Activated CD4-positive, alpha-beta T cell treated with anti-CD3 and anti-CD28 coated beads, Interleukin-2, amount 50 U/mL, for 24 hours (primary cell): ENCODE measurements around the gene TMPRSS9.
"Not testable (repeated sequence)": the region's sequence is repeated elsewhere in the genome, so short reads cannot be mapped to it uniquely, and the experiment has no call there.

Experiments used
- DNase-seq, 2 donors: peaks; one replicate each; pipeline ENCODE4 v3.0.0-alpha.2; 2020; ENCODE audit warnings: low read depth in 1 of 2, low spot score in 1 of 2

TMPRSS9 gene

DNA sequence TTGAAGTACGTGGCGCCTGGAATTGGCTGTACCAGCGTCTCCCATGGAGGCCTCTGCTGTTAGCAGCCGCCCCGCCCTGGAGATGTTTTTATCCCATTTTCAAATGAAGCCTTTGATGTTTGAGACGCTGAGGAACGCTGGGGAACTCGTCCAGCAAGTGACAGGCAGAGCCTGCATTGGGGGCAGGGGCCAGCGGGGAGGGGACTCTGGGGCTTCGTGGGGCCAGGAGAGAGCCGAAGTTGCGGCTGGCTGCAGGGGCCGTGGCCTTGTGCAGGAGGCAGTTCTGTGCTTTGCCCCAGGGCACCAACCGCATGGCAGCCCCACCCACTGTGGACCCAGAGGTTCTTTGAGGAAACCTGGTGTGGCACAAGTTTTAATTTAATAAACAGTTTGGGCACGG lies 18.1 kb upstream of the TMPRSS9 start:
- no peak for DNase-seq

DNA sequence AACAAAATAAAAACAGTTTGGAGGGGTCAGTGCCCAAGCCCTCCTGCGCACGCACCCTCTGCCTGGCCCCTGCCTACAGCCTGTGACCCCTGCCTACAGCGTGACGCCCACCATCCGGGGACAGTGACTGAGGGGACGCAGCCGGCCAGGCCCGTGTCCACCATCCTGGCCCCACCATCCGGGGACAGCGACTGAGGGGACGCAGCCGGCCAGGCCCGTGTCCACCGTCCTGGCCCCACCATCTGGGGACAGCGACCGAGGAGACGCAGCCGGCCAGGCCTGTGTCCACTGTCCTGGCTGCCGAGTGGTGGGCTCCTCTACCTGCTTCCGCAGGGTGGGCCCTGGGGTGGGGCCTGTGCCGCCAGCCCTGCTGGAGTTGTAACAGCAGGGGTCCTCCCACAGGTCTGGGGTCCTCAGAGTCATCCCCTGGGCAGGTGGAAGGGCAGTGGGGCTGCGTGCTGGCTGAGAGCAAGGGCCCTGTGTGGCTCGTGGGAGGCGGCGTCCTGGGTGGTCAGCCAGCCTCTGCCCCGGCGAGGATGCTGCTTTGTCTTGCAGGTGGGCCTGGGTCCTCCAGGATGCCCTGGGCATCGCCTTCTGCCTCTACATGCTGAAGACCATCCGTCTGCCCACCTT lies 17.3 kb upstream of the TMPRSS9 start:
- DNase-seq: no peak

DNA sequence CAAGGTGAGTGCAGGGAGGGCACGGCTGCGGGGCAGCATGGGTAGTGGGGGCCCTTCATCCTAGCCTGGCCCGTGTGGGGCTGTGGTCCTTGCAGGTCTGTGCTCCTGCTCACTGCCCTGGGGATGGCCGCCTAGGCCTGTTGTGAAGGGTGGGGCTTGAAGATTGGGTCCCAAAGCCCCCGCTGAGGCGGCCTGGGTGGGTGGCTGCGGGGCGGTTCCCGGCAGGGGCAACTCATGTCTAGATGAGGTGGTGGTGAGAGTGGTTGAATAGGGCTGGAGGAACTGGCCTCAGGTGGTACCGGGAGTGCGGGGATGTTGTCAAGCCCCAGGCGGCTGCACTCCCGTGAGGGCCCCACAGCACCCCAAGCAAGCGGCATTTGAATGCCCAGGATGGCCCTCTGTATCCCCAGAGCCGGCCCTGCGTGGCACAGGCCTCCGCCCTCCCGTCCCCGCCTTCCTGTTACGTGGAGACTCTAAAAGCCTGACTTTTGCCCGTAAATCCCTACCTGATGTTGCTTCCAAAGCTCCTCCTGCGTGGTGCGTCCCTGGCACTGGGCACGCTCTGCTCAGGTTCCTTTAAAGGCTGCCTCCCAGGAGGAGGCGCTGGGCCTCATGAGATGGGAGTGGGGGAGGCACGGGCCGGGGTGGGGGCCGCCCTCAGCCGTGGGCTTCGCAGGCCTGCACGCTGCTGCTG lies 16.6 kb upstream of the TMPRSS9 start:
- DNase-seq: no peak

DNA sequence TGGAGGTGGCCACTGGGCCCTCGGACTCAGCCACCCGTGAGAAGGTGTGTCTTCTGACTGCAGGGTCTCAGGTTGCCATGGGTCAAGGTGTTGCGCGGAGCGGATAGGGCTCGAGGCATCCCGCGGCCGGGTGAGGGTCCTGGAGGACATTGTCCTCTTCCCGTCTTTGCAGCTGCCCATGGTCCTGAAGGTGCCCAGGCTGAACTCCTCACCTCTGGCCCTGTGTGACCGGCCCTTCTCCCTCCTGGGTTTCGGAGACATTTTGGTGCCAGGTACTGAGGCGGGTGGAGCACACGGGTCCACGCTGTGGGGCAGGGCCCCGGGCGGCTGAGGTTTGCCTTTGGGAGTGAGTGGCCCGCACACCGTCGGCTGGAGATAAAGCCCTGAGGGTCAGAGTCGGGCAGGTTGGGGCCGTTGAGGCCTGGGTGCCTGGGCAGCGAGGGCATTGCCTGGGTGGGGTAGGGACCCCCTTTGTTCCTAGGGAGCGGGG lies 15.6 kb upstream of the TMPRSS9 start:
- DNase-seq: no peak

DNA sequence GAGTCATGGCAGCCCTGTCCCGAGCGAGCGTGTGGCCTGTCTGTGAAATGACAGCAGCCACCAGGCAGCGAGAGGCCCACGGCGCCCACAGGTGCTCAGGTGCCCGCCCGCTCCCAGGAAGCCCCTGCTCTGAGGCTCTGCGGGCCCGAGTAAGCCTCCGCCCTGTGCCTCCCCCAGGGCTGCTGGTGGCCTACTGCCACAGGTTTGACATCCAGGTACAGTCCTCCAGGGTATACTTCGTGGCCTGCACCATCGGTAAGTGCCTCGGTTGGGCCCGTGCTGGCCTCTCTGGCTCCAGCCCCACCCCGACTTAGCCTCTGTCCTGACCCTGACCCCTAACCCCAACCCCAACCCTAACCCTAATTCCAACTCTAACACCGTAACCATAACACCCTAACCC lies 15.0 kb upstream of the TMPRSS9 start:
- no peak for DNase-seq

DNA sequence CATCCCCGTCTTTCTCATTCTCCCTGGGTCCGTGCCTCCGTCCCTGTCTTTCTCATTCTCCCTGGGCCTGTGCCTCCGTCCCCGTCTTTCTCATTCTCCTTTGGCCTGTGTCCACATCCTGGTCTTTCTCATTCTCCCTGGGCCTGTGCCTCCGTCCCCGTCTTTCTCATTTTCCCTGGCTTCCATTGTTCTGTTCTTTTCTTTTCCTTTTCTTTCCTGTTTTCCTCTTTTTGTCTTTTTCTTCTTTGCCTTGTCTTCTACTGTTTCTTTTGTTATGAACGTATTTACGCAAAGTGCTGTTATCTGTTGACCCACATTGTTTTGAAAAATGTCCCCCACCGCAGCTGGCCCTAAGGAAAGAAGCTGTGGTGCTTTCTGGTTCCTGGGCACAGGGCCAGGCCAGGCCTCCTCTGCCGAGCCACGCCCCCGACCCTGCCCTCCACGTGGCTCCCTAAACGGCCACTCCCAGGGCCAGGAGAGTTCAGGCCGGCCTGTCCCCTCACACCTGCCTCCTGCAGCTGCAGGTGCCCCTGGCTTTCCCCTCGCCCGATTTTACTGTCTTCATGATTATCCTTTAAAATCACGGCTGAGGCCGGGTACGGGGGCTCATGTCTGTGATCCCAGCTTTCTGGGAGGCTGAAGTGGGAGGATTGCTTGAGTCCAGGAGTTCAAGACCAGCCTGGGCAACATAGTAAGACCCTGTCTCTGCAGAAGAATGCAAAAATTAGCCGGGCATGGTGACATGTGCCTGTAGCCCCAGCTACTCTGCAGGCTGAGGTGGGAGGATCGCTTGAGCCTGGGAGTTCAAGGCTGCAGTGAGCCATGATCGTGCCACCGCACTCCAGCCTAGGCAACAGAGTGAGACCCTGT lies 14.0 kb upstream of the TMPRSS9 start:
- DNase-seq: no peak

DNA sequence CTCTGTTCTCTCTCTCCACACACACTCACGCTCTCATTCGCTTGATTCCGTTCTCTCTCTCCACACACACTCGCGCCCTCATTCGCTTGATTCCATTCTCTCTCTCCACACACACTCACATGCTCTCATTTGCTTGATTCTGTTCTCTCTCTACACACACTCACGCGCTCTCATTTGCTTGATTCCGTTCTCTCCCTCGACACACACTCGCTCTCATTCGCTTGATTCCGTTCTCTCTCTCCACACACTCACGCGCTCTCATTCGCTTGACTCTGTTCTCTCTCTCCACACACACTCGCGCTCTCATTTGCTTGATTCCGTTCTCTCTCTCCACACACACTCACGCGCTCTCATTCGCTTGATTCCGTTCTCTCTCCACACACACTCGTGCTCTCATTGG lies 10.2 kb upstream of the TMPRSS9 start:
- not testable (repeated sequence) for DNase-seq

DNA sequence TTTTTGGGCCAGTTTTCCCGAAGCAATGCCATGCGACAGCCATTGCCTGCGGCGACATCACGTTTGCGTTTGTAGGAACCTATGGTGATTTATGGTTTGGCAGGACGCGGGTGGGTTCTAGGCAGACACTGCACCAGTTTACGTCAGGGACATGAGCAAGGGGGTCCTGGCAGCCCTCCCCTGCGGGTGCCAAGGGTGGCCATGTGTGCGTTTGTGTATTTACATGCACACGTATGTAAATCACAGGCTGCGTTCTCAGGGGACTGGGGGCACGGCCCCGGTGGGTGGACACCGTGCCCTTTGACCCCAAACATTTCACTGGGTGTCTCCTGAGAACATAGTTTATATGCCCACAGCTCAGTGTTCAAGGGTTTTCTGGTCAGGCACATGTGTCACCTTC lies 9.4 kb upstream of the TMPRSS9 start:
- DNase-seq: no peak

DNA sequence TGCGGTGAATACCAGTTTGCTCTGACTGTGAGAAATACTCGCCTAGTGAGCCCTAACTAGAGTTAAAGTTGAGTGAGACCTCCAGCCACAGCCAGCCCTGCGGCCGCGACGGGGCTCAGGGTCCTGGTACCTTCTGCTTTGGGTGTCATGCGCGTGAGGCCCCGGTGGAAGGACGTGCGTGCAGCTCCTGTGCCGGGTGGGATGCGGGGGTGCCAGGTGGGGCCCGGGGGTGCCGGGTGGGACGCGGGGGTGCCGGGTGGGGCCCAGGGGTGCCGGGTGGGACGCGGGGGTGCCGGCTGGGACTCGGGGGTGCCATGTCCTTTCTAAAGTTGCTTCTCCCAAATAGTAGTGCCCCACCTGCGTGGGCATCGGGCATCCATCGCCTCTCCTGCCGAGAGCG lies 8.5 kb upstream of the TMPRSS9 start:
- DNase-seq: no peak

DNA sequence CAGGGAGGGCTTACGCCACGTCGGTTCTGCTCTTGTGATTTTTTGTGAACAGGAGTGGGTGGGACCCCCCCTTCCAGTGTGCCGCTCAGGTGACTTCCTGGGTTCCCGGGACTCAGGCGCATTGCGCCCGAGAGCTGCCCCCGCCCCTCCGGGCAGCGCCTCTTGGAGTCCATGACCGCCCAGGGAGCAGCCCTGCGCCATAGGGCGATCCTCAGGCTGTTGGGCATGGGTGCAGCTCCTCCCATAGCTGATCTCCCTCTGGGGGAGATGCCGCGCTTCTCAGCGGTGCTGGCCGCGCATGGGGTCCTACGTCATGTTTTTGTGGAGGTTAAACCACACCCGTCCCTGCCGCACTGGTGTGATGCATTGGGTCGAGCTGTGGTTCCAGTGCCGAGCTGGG lies 7.9 kb upstream of the TMPRSS9 start:
- DNase-seq: no peak

DNA sequence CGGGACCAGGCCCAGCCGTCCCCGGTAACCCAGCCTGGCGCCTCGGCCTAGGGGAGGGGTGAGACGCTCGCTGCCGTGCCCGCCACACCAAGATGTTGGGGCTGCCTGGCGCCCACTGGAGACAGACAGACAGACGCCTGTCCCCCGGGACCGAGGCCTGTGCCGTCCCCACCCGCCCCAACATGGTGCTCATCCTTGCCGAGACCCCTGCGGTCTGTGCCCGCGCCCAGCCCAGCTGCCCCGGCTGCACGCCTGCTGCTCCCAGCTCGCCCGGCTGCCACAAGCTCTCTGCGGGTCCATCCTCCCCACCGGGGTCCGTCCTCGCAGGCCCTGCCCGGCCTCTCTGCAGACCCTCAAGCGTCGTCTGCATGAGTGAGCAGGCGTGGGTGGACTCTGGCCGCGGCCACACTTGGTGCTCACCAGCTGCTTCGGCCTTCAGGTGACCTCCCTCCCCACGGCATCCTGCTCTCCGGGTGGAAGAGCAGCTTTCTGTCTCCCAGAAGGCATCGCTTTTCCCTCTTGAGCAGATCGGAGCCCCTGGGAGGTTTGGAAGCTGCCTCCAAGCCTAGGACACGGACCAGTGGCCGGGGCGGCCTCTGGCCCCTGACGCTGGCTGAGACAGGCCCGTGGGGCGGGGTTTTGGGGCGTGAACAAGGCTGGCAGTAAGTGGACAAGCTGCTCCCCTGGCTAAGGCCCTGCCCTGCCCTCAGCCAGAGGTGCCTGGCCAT lies 6.7 kb upstream of the TMPRSS9 start:
- DNase-seq: no peak

DNA sequence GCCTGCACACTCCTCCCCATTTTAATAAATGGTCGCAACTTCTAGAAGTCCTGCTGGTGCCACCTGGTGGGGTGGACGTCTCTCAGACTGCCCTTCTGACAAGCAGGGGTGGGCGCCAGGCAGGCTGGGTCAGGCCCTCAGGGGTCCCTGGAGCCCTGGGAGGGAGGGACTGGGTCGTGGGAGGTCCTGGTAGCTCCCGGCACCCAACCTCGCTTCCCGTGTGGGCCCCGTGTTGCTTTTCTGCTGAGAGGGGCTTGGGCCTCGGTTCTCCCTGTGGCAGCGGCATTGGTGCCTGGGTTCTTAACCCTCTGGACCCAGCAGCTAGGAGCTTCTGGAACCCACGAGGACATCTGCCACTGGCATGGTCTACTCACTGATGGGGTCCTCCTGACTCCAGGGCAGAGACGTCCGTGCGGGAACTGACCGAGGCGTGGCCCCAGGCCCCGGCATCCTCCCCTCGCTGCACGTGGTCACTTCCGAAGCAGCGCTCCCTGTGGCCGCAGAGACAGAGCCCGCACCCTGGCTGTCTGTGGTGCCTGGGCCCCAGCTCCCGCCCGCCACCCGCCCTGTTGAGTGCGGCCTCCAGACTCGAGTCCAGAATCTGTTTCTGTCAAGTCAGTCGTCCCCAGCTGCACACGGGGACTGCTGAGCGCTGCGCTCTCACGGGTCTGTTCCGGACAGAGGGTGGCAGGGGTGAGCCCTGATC lies 6.0 kb upstream of the TMPRSS9 start:
- DNase-seq: no peak

DNA sequence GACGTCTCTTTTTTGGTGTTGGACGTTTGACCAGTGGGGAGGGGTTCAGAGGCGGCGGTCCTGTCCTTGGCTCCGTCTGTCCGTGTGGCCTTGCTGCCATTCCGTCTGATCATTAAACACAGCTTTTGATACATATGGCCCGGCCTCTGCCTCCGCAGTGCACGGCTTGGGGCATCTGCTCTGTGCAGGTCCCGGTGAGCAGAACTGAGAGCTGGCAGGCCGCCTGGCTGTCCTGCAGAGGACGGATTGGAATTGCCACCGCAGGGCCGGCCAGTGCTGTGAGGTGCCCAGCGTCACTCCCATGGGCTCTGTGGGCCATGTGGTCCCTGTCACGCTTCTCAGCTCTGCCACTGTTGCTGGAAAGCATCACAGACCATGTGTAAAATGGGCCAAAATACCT lies 5.4 kb upstream of the TMPRSS9 start:
- no peak for DNase-seq

DNA sequence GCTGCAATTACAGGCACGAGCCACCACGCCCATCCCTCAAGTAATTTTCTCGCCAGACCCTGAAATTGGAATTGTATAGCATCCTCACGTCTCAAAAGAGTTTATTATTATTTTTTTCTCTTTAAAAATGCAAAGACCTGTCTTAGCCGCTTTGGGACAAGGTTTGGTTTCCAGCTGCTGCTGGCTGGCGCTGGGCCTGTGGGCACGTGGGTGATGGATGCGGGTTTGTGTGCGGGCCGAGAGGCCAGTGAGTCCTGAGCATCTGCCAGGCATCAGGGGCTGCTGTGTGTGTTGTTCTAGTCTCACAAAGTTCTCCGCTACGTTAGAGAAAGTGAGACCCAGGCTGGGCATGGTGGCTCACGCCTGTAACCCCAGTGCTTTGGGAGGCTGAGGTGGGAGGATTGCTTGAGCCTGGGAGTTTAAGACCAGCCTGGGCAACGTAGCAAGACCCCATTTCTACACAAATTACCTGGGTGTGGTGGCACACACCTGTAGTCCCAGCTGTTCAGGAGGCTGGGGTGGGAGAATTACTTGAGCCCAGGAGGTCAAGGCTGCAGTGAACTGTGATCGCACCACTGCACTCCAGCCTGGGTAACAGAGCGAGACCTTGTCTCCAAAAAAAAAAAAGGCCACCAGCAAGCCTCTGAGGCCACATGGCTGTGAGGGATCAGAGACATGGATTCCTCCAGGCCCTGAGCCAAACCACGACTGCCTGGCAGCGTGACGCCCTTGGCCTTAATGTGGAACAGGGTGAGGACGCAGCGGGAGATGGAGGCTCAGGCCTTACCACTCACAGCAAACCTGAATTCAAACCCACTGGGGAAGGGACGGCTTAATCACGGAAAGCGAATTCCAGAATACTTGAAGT lies 4.7 kb upstream of the TMPRSS9 start:
- no peak for DNase-seq

DNA sequence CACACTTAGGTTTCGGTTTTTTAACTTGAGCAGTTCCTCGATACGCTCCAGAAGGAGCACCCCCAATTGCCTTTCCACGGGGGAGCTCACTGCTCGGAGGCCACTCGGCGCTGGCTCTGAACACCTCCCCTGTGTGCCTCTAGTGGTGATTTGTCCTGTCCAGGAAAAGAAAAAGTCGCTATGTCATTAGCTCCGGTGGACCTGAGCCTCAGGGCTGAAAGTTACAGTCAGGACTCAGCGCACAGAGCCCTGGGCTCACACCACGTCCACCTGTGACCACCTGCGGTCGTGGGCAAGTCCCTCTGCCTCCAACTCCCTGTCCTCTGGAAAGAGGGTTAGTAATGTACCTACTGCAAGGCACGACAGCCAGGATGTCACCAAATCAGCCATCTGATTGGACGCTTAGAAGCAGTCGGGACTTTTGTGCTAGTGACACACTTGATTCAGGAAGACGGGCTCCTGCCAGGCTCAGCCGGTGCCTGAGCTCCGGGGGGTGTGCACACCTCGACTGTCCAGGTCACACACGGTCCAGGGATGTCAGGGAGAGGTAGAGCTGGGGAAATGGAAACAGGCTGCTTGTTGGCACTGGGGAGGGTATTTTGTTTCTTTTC lies 3.9 kb upstream of the TMPRSS9 start:
- DNase-seq: no peak

DNA sequence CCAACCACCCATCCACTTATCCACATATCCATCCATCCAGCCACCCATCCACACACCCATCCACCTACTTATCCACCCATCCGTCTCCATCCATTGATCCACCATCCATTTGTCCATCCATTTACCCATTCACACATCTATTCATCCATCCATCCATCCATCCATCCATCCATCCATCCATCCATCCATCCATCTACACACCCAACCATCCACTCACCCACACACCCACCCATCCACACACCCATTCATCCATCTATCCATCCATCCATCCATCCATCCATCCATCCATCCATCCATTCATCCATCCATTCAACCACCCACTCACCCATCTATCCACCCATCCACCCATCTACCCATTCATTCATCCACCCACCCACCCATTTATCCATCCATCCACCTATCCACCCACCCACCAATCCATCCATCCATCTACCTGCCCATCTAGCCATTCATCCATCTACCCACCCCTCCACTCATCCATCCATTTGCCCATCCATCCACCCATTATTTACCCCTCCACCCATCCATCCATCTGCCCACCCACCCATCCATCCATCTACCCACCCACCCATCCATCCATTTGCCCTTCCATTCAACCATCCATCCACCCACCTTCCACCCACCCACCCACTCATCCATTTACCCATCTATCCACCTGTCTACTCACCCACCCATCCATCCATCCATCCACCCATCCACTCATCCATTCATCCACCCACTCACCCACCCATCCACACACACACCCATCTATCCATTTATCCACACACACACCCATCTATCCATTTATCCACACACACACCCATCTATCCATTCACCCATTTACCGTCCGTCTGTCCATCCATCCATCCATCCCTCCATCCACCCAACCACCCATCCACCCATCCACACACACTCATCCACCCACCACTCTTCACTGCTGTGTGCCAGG lies 2.5 kb upstream of the TMPRSS9 start:
- DNase-seq: no peak

DNA sequence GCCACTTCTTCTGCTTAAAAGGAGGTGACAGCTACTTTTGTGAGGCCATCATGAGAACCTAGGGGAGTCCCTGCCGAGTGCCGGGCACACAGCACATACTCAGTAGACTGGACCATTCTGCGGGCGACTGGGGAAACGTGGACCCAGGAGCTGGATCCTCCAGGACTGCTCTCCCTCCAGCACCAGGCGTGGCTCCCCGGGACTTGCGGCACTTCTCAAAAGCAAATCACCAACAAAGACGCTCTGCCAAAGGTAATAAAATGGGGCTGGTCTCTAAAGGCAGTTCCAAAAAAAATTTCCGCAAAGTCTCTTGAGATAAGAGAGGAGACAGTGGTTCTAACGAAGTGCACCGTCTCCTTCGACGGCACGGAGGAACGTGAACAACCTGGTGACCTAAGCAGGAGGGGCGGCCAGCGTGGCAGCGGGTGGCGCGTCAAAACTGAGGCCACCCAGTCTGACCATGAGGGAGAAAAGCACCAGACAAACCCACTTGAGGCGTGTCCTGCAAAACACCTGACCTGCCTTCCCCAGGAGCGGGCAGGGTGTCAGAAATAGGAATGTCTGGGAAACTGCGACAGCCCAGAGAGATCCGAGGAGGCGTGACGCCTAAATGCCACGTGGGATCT lies 1.4 kb upstream of the TMPRSS9 start:
- DNase-seq: no peak

DNA sequence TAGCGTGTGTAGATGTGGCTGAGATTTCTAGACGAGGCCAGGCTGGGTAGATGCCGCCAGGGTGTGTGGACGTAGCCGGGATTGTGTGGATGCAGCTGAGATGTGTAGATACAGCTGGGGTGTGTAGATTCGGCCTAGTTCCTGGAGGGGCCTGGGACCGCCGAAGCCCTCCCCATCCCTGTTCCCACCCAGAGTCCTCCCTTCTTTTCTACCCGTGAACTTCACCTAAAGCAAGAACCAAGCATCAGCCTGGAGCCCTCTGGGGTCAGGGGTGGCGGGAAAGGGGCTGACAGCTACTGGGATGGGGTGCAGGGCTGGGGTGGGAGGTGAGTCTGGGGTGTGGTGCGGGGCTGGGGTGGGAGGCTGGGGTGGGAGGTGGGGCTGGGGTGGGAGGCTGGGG lies 768 bp downstream of the TMPRSS9 start:
- DNase-seq: no peak
